Measurements from ENCODE around the gene C12orf43.

Gene C12orf43

GRCh38 chr12:120990487-120991055 is 25.7 kb downstream of the C12orf43 start:
- Histone ChIP-seq H3K9ac (no peak overlapping the region), H4K20me1 (no peaks in the 10 kb centered on the region), H3K4me3 (no peak overlapping the region), H3K4me1 (no peaks in the 10 kb centered on the region), H3K4me2 (no peak overlapping the region), H3K27me3 (no peaks in the 10 kb centered on the region), H3K9me3 (no peaks in the 10 kb centered on the region), H3K36me3 (no peaks in the 10 kb centered on the region), H3K27ac (no peak overlapping the region)
- TF ChIP-seq Cebpa-rat (IDR thresholded peaks at IDR 0.05), result no peak

- Histone ChIP-seq H3K36me3 (no peaks in the 10 kb centered on the region), H3K27ac (no peak overlapping the region), H3K9ac (no peak overlapping the region), H3K4me2 (no peak overlapping the region), H3K4me3 (no peak overlapping the region), H4K20me1 (no peaks in the 10 kb centered on the region), H3K4me1 (no peaks in the 10 kb centered on the region), H3K9me3 (no peaks in the 10 kb centered on the region), H3K27me3 (no peaks in the 10 kb centered on the region)
- TF ChIP-seq Cebpa-rat (IDR thresholded peaks at IDR 0.05), result no peak
Measured at GRCh38 chr12:120989687-120990086, 26.6 kb downstream of the C12orf43 start.

GRCh38 chr12:120988658-120989057 is 27.6 kb downstream of the C12orf43 start:
- Histone ChIP-seq H3K9me3 (no peaks in the 10 kb centered on the region), H3K4me3 (no peak overlapping the region), H3K4me1 (no peaks in the 10 kb centered on the region), H3K27me3 (no peaks in the 10 kb centered on the region), H4K20me1 (no peaks in the 10 kb centered on the region), H3K4me2 (no peak overlapping the region), H3K27ac (no peak overlapping the region), H3K9ac (no peak overlapping the region), H3K36me3 (no peaks in the 10 kb centered on the region)
- TF ChIP-seq Cebpa-rat (IDR thresholded peaks at IDR 0.05), result no peak

GRCh38 chr12:120988234-120988633 is 28.1 kb downstream of the C12orf43 start:
- TF ChIP-seq Cebpa-rat (IDR thresholded peaks at IDR 0.05), result no peak
- Histone ChIP-seq H3K27ac (no peak overlapping the region), H3K4me3 (no peak overlapping the region), H3K4me1 (no peaks in the 10 kb centered on the region), H4K20me1 (no peaks in the 10 kb centered on the region), H3K9me3 (no peaks in the 10 kb centered on the region), H3K27me3 (no peaks in the 10 kb centered on the region), H3K36me3 (no peaks in the 10 kb centered on the region), H3K9ac (no peak overlapping the region), H3K4me2 (no peak overlapping the region)

- no peak for TF ChIP-seq Cebpa-rat (IDR thresholded peaks at IDR 0.05)
- H3K27ac ChIP-seq, result no peak overlapping the region
Measured at GRCh38 chr12:120984351-120984898, 31.9 kb downstream of the C12orf43 start.

GRCh38 chr12:120983759-120984158 is 32.5 kb downstream of the C12orf43 start:
- Histone ChIP-seq H3K27ac (no peak overlapping the region), H3K9me3 (no peaks in the 10 kb centered on the region), H3K4me2 (no peak overlapping the region), H3K27me3 (no peaks in the 10 kb centered on the region), H3K9ac (no peak overlapping the region), H4K20me1 (no peaks in the 10 kb centered on the region), H3K36me3 (no peaks in the 10 kb centered on the region), H3K4me1 (no peaks in the 10 kb centered on the region), H3K4me3 (no peak overlapping the region)
- TF ChIP-seq Cebpa-rat (IDR thresholded peaks at IDR 0.05), result no peak

More at GRCh38 chr12:120984351-120984898, 31.9 kb downstream of the C12orf43 start:
- H3K4me1 ChIP-seq, result no peaks in the 10 kb centered on the region
- no peaks in the 10 kb centered on the region for H3K27me3 ChIP-seq
- H3K9me3 ChIP-seq, result no peaks in the 10 kb centered on the region
- no peak overlapping the region for H3K9ac ChIP-seq
- no peaks in the 10 kb centered on the region for H3K36me3 ChIP-seq
- H3K4me2 ChIP-seq, result no peak overlapping the region
- no peaks in the 10 kb centered on the region for H4K20me1 ChIP-seq
- no peak overlapping the region for H3K4me3 ChIP-seq

- Histone ChIP-seq H3K4me2 (no peak overlapping the region), H3K4me1 (no peaks in the 10 kb centered on the region), H4K20me1 (no peaks in the 10 kb centered on the region), H3K36me3 (no peaks in the 10 kb centered on the region), H3K27me3 (no peaks in the 10 kb centered on the region), H3K27ac (no peak overlapping the region), H3K9ac (no peak overlapping the region), H3K9me3 (no peaks in the 10 kb centered on the region), H3K4me3 (no peak overlapping the region)
- TF ChIP-seq Cebpa-rat (IDR thresholded peaks at IDR 0.05), result no peak
Measured at GRCh38 chr12:120982659-120983058, 33.6 kb downstream of the C12orf43 start.

- Histone ChIP-seq H3K27me3 (no peaks in the 10 kb centered on the region), H3K4me3 (no peak overlapping the region), H3K9me3 (no peaks in the 10 kb centered on the region), H3K27ac (no peak overlapping the region), H3K9ac (no peak overlapping the region), H4K20me1 (no peaks in the 10 kb centered on the region), H3K4me2 (no peak overlapping the region), H3K4me1 (no peaks in the 10 kb centered on the region), H3K36me3 (no peaks in the 10 kb centered on the region)
- no peak for TF ChIP-seq Cebpa-rat (IDR thresholded peaks at IDR 0.05)
Measured at GRCh38 chr12:120981407-120981941, 34.8 kb downstream of the C12orf43 start.

- H3K27me3 ChIP-seq, result no peaks in the 10 kb centered on the region
Measured at GRCh38 chr12:120980800-120981368, 35.4 kb downstream of the C12orf43 start.

GRCh38 chr12:120979862-120980696 is 36.2 kb downstream of the C12orf43 start:
- Histone ChIP-seq H3K36me3 (no peaks in the 10 kb centered on the region), H3K4me2 (no peak overlapping the region), H3K27ac (no peak overlapping the region), H3K9me3 (no peaks in the 10 kb centered on the region), H3K27me3 (no peaks in the 10 kb centered on the region), H3K9ac (no peak overlapping the region), H3K4me3 (no peak overlapping the region), H4K20me1 (no peaks in the 10 kb centered on the region), H3K4me1 (no peaks in the 10 kb centered on the region)
- TF ChIP-seq Cebpa-rat (IDR thresholded peaks at IDR 0.05), result no peak

More at GRCh38 chr12:120980800-120981368, 35.4 kb downstream of the C12orf43 start:
- no peaks in the 10 kb centered on the region for H3K4me1 ChIP-seq
- H3K9ac ChIP-seq, result no peak overlapping the region
- no peaks in the 10 kb centered on the region for H3K9me3 ChIP-seq
- no peaks in the 10 kb centered on the region for H3K36me3 ChIP-seq
- TF ChIP-seq Cebpa-rat (IDR thresholded peaks at IDR 0.05), result no peak
- no peak overlapping the region for H3K4me3 ChIP-seq
- no peak overlapping the region for H3K4me2 ChIP-seq
- no peak overlapping the region for H3K27ac ChIP-seq
- no peaks in the 10 kb centered on the region for H4K20me1 ChIP-seq
